HUES64 (cell line): ENCODE measurements around the gene SLC22A6.
A peak's percentile ranks its signal among the peaks of the same experiment; 100 is the strongest.
"Not testable (repeated sequence)": the region's sequence is repeated elsewhere in the genome, so short reads cannot be mapped to it uniquely, and the experiment has no call there.

ENCODE experiments used
- H3K27ac ChIP-seq: 2 replicates; pipeline ENCODE4 v1.7.0; 2013; ENCODE audit warnings: low read depth, low read length, inconsistent platforms
- H3K27me3 ChIP-seq: 2 replicates; pipeline ENCODE4 v1.6.1; 2013; ENCODE audit warnings: mild to moderate bottlenecking, low read length; ENCODE audit not compliant: insufficient read depth
- H3K36me3 ChIP-seq: 2 replicates; pipeline ENCODE4 v1.6.1; 2013; ENCODE audit warnings: mild to moderate bottlenecking, low read length; ENCODE audit not compliant: insufficient read depth
- H3K4me1 ChIP-seq: 2 replicates; pipeline ENCODE4 v1.6.1; 2013; ENCODE audit warnings: mild to moderate bottlenecking, low read length, moderate library complexity; ENCODE audit not compliant: insufficient read depth
- H3K4me3 ChIP-seq: 2 replicates; pipeline ENCODE4 v1.5.1; 2013; ENCODE audit warnings: mild to moderate bottlenecking, low read length, moderate library complexity
- H3K9ac ChIP-seq: 2 replicates; pipeline ENCODE4 v1.6.1; 2013; ENCODE audit warnings: mild to moderate bottlenecking, low read depth, low read length
- H3K9me3 ChIP-seq: 2 replicates; pipeline ENCODE4 v1.6.1; 2013; ENCODE audit warnings: low read depth, low read length; ENCODE audit not compliant: insufficient read depth
- whole genome bisulfite sequencing: fragments of 150-250, 120-280 bp; methylation state at CpG from one replicate; pipeline ENCODE4 v1.1.7; 2013; ENCODE audit warnings: missing lambda C conversion rate; 5-methylcytosine and 5-hydroxymethylcytosine counted together

The SLC22A6 gene

DNA sequence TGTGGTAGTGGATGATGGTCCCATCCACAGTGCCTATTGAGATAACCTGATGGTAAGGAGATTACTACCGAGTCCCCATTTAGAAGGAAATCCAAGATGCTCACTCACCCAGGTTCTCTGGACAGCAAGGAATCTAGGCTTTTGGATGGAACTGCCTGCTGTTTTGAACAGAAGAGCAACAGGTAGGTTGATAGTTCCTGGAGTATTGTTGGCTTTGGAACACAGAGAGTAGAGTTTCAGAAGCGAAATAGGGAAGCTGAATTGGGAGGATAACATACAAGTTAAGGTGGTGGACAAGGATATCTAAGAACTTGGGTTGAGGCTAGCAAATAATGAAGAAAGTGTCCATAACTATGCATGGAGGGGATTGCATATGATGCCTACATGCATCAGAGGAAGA lies 27.6 kb downstream of the SLC22A6 start:
- Histone ChIP-seq H3K4me3 (no peak overlapping the region), H3K9me3 (no peaks in the 10 kb centered on the region), H3K27ac (no peak overlapping the region), H3K9ac (no peak overlapping the region), H3K27me3 (no peaks in the 10 kb centered on the region), H3K4me1 (peaks cover 2% of the 10 kb centered on the region; the same call in 1 of the 2 replicates), H3K36me3 (no peaks in the 10 kb centered on the region)
- 99% methylated on average over 2 of the region's 2 CpGs for WGBS

DNA sequence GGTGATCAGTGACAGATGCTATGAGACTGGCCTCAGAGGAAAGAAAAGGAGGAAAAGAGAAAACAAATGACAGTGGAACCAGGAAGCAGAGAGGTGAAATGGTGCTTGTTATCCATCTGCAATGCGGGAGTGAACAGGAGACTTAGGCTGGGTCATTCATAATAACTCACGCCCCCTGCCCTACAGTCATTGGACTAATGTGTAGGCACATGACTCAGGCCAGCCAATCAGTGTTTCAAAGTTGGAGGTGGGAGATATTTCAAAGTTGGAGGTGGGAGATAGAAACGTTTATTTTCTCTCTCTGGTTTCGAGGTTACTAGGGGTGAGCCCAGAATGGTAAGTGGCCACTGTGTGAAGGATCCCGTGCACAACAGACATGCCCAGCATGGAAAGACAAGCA lies 30.3 kb downstream of the SLC22A6 start:
- Histone ChIP-seq H3K4me3 (no peak overlapping the region), H3K36me3 (no peaks in the 10 kb centered on the region), H3K4me1 (peaks cover 2% of the 10 kb centered on the region; the same call in 1 of the 2 replicates), H3K9ac (no peak overlapping the region), H3K27ac (no peak overlapping the region), H3K9me3 (no peaks in the 10 kb centered on the region), H3K27me3 (no peaks in the 10 kb centered on the region)
- WGBS: 87% methylated on average over 5 of the region's 5 CpGs

DNA sequence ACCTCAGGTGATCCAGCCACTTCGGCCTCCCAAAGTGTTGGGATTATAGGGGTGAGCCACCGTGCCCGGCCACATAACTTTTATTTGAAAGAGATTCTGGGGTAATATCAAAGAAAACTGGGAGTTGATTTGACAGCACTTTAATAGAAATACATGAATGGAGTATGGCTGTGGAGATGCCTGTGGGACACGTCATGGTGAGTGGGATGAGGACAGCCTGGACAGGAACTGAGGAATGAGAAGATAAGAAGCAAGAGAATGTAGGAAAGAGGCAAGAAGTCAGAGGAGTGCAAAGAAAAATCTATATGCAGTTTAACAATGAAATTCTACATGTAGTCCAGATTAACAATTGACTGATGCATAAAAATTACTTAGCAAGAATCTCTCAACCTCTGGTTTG lies 31.0 kb downstream of the SLC22A6 start:
- peaks cover 2% of the 10 kb centered on the region; the same call in 1 of the 2 replicates for H3K4me1 ChIP-seq
- H3K27me3 ChIP-seq: no peaks in the 10 kb centered on the region
- 92% methylated on average over 4 of the region's 4 CpGs for WGBS
- H3K9ac ChIP-seq: no peak overlapping the region
- H3K9me3 ChIP-seq: no peaks in the 10 kb centered on the region
- no peaks in the 10 kb centered on the region for H3K36me3 ChIP-seq
- no peak overlapping the region for H3K4me3 ChIP-seq
- no peak overlapping the region for H3K27ac ChIP-seq

- WGBS: 90% methylated on average over 7 of the region's 7 CpGs
- no peak overlapping the region for H3K27ac ChIP-seq
- no peaks in the 10 kb centered on the region for H3K4me1 ChIP-seq
- H3K9me3 ChIP-seq: no peaks in the 10 kb centered on the region
- no peaks in the 10 kb centered on the region for H3K36me3 ChIP-seq
- H3K27me3 ChIP-seq: no peaks in the 10 kb centered on the region
- no peak overlapping the region for H3K9ac ChIP-seq
- no peak overlapping the region for H3K4me3 ChIP-seq
These were observed 35.9 kb downstream of the SLC22A6 start for GRCh38 chr11:62948765-62949320.

GRCh38 chr11:62945538-62945937 lies 39.2 kb downstream of the SLC22A6 start:
- H3K4me3 ChIP-seq, H3K9ac ChIP-seq, H3K36me3 ChIP-seq, H3K27ac ChIP-seq, H3K9me3 ChIP-seq, H3K27me3 ChIP-seq, H3K4me1 ChIP-seq: not testable (repeated sequence)
- WGBS: 91% methylated on average over 9 of the region's 10 CpGs

DNA sequence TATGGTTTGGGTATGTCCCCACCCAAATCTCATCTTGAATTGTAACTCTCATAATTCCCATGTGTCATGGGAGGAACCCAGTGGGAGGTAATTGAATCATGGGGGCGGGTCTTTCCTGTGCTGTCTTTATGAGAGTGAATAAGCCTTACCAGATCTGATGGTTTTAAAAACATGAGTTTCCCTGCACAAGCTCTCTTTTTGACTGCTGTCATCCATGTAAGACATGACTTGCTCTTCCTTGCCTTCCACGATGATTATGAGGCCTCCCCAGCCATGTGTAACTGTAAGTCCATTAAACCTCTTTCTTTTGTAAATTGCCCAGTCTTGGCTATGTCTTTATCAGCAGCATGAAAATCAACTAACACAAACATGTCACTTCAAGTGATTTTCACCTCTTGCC lies 47.2 kb downstream of the SLC22A6 start:
- H3K9ac ChIP-seq, H3K27me3 ChIP-seq, H3K36me3 ChIP-seq, H3K27ac ChIP-seq, H3K4me3 ChIP-seq, H3K4me1 ChIP-seq, H3K9me3 ChIP-seq: not testable (repeated sequence)
- WGBS: 91% methylated on average over 2 of the region's 2 CpGs

- H3K9ac ChIP-seq: no peak overlapping the region
- H3K27me3 ChIP-seq: peaks cover 4% of the 10 kb centered on the region; the same call in 1 of the 2 replicates
- no peak overlapping the region for H3K4me3 ChIP-seq
- H3K9me3 ChIP-seq: 0 out of 2 replicates have a peak, but pooled peaks cover 3% of the 10 kb centered on the region
- H3K27ac ChIP-seq: no peak overlapping the region
- peaks cover 5% of the 10 kb centered on the region; the same call in 1 of the 2 replicates for H3K4me1 ChIP-seq
- no CpG with 5 or more reads among the region's 1 CpG for WGBS
- no peaks in the 10 kb centered on the region for H3K36me3 ChIP-seq
These were observed 50.3 kb downstream of the SLC22A6 start for GRCh38 chr11:62934496-62934785.

- Histone ChIP-seq H3K4me1 (peaks cover 5% of the 10 kb centered on the region; the same call in 1 of the 2 replicates), H3K4me3 (no peak overlapping the region), H3K27me3 (peaks cover 9% of the 10 kb centered on the region), H3K36me3 (no peaks in the 10 kb centered on the region), H3K27ac (no peak overlapping the region), H3K9ac (no peak overlapping the region), H3K9me3 (0 out of 2 replicates have a peak, but pooled peaks cover 3% of the 10 kb centered on the region)
- 95% methylated on average over 5 of the region's 5 CpGs for WGBS
These were observed 50.8 kb downstream of the SLC22A6 start for GRCh38 chr11:62933750-62934495.

- Histone ChIP-seq H3K4me3 (no peak overlapping the region), H3K36me3 (no peaks in the 10 kb centered on the region), H3K9ac (no peak overlapping the region), H3K27me3 (peaks cover 16% of the 10 kb centered on the region), H3K9me3 (0 out of 2 replicates have a peak, but pooled peaks cover 3% of the 10 kb centered on the region), H3K4me1 (peaks cover 5% of the 10 kb centered on the region; the same call in 1 of the 2 replicates), H3K27ac (no peak overlapping the region)
- WGBS: 86% methylated on average over 13 of the region's 13 CpGs
These were observed 51.5 kb downstream of the SLC22A6 start for GRCh38 chr11:62933285-62933684.

- peak overlapping the region; percentile 13; the same call in 1 of the 2 replicates for H3K27ac ChIP-seq
- peaks cover 14% of the 10 kb centered on the region for H3K4me1 ChIP-seq
- 29% methylated on average over 8 of the region's 8 CpGs for WGBS
These were observed 53.1 kb downstream of the SLC22A6 start for GRCh38 chr11:62931499-62932278.

GRCh38 chr11:62930666-62931065 lies 54.1 kb downstream of the SLC22A6 start:
- no peaks in the 10 kb centered on the region for H3K9me3 ChIP-seq
- no peak overlapping the region for H3K9ac ChIP-seq
- H3K4me1 ChIP-seq: peaks cover 14% of the 10 kb centered on the region
- H3K4me3 ChIP-seq: no peak overlapping the region
- H3K27me3 ChIP-seq: peaks cover 42% of the 10 kb centered on the region
- H3K27ac ChIP-seq: no peak overlapping the region
- H3K36me3 ChIP-seq: no peaks in the 10 kb centered on the region
- WGBS: 91% methylated on average over 1 of the region's 1 CpG

More at GRCh38 chr11:62931499-62932278, 53.1 kb downstream of the SLC22A6 start:
- H3K9ac ChIP-seq: no peak overlapping the region
- H3K36me3 ChIP-seq: no peaks in the 10 kb centered on the region
- no peak overlapping the region for H3K4me3 ChIP-seq
- H3K9me3 ChIP-seq: no peaks in the 10 kb centered on the region
- H3K27me3 ChIP-seq: peaks cover 32% of the 10 kb centered on the region
